KMS-11 (cell line): Measurements from ENCODE around the gene PLP2.

Source experiments
- H2AFZ ChIP-seq: fragments of 200-600 bp; sonication (generic); 2 replicates; pipeline ENCODE4 v1.6.1; 2016; ENCODE audit warnings: antibody characterized with exemption, mixed run types, low read depth
- H3K27ac ChIP-seq: fragments of 200-600 bp; sonication (generic); 2 replicates; pipeline ENCODE4 v1.6.1; 2016; ENCODE audit warnings: mild to moderate bottlenecking, mixed run types
- H3K27me3 ChIP-seq: fragments of 200-600 bp; sonication (generic); 2 replicates; pipeline ENCODE4 v1.6.1; 2017; ENCODE audit warnings: mild to moderate bottlenecking, low read depth, mixed run types, moderate library complexity; ENCODE audit not compliant: insufficient read depth
- H3K36me3 ChIP-seq: fragments of 200-600 bp; sonication (generic); 2 replicates; pipeline ENCODE4 v1.6.1; 2017; ENCODE audit warnings: mild to moderate bottlenecking, mixed run types; ENCODE audit not compliant: insufficient read depth
- H3K4me1 ChIP-seq: fragments of 200-600 bp; sonication (generic); 2 replicates; pipeline ENCODE4 v1.6.1; 2016; ENCODE audit warnings: mild to moderate bottlenecking, low read depth, mixed run types; ENCODE audit not compliant: poor library complexity, severe bottlenecking
- H3K4me2 ChIP-seq: fragments of 200-600 bp; sonication (generic); 2 replicates; pipeline ENCODE4 v1.7.0; 2016; ENCODE audit warnings: mild to moderate bottlenecking, mixed run types
- H3K4me3 ChIP-seq: fragments of 200-600 bp; sonication (generic); IDR thresholded peaks from 2 replicates; pipeline ENCODE4 v1.6.1; 2017; ENCODE audit warnings: low read depth, low read length, mixed read lengths; ENCODE audit not compliant: insufficient read depth
- H3K79me2 ChIP-seq: fragments of 200-600 bp; sonication (generic); 2 replicates; pipeline ENCODE4 v1.6.1; 2016; ENCODE audit warnings: low read depth, mixed run types; ENCODE audit not compliant: insufficient read depth
- H3K9ac ChIP-seq: fragments of 200-600 bp; sonication (generic); 2 replicates; pipeline ENCODE4 v1.6.1; 2016; ENCODE audit warnings: mild to moderate bottlenecking, mixed run types
- H4K20me1 ChIP-seq: fragments of 200-600 bp; sonication (generic); 2 replicates; pipeline ENCODE4 v1.6.1; 2016; ENCODE audit warnings: mild to moderate bottlenecking, mixed run types; ENCODE audit not compliant: insufficient read depth
- CTCF ChIP-seq: fragments of 200-600 bp; sonication (generic); conservative IDR thresholded peaks from 2 replicates; pipeline ENCODE4 v1.6.1; 2017; ENCODE audit warnings: low read depth, mild to moderate bottlenecking, antibody characterized with exemption, low read length, moderate library complexity, mixed read lengths

Gene PLP2

GRCh38 chrX:49161632-49162031 lies 10.1 kb upstream of the PLP2 start:
- Histone ChIP-seq H3K79me2 (no peaks in the 10 kb centered on the region), H4K20me1 (no peaks in the 10 kb centered on the region), H3K4me3 (no peak overlapping the region), H2AFZ (no peak overlapping the region), H3K27me3 (no peaks in the 10 kb centered on the region), H3K4me1 (peaks cover 7% of the 10 kb centered on the region), H3K27ac (no peak overlapping the region), H3K36me3 (no peaks in the 10 kb centered on the region), H3K4me2 (no peak overlapping the region), H3K9ac (no peak overlapping the region)
- TF ChIP-seq CTCF = no peak

- Histone ChIP-seq H3K9ac (peak within 1 kb of the TSS; percentile 51; the same call in 1 of the 2 replicates), H2AFZ (peak within 1 kb of the TSS; percentile 64; the same call in 1 of the 2 replicates), H3K4me3 (no peak within 1 kb of the TSS), H3K36me3 (no peaks in the 10 kb centered on the region), H3K79me2 (no peaks in the 10 kb centered on the region), H3K27me3 (no peaks in the 10 kb centered on the region), H4K20me1 (no peaks in the 10 kb centered on the region), H3K27ac (no peak within 1 kb of the TSS), H3K4me2 (no peak within 1 kb of the TSS; the same call in 1 of the 2 replicates), H3K4me1 (peaks cover 7% of the 10 kb centered on the region)
- TF ChIP-seq CTCF = no peak
These were observed 9.1 kb upstream of the PLP2 start, which contains the start of gene MAGIX for GRCh38 chrX:49162620-49163019. Gene MAGIX, plus strand, starts transcription at chrX:49162758. Its CDS starts 132 bp downstream, at chrX:49162890.

GRCh38 chrX:49163555-49164419 lies 7.9 kb upstream of the PLP2 start:
- H2AFZ ChIP-seq = peak overlapping the region; percentile 64; the same call in 1 of the 2 replicates
- peaks cover 19% of the 10 kb centered on the region for H3K4me1 ChIP-seq

More at GRCh38 chrX:49163555-49164419, 7.9 kb upstream of the PLP2 start:
- H3K4me2 ChIP-seq = peak overlapping the region; percentile 63; the same call in 1 of the 2 replicates
- peak overlapping the region; percentile 55 for H3K27ac ChIP-seq
- H3K9ac ChIP-seq = peak overlapping the region; percentile 51; the same call in 1 of the 2 replicates
- no peaks in the 10 kb centered on the region for H3K79me2 ChIP-seq
- TF ChIP-seq CTCF = peak; percentile 58
- H3K27me3 ChIP-seq = no peaks in the 10 kb centered on the region
- no peaks in the 10 kb centered on the region for H3K36me3 ChIP-seq
- no peaks in the 10 kb centered on the region for H4K20me1 ChIP-seq
- no peak overlapping the region for H3K4me3 ChIP-seq
